ENCODE results near the gene POLG.

The POLG gene

DNA sequence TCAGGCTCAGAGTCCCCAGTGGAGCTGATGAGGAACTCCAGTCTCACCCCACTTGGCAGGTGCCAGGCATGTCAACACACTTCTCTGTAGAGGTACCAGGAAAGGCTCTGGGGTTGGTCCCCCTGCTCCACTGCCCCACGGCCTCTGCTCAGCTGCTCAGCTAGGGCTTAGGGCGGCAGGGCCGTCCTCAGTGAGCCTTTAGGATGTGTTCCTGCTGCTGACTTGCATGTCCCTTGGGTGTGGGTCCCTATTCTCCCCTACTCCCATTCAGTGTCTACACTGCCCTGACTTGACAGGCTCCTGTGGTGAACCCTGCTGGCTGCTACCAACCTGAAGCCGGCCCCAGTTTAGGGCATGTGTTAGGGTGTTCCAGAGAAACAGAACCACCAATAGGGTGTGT is 17.9 kb upstream of the POLG start:
- no peak for DNase-seq (ENCODE audit: low read depth)

DNA sequence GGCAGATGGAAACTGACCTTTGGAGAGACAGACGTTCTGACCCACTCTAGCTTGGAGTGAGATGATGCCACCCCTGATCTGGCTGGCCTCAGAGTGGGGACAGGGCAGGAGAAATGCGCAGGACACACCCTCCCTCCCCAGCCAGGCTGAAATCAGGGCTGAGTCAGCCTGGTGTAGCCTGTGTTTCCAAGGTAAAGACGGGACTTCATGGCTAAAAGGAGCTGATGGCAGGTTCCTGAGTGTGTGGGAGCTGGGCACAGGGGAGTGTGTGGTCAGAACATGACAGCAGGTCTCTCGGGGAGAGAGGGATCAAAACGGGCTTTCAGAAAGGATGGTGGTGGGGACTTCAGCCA is 14.6 kb upstream of the POLG start:
- no peak overlapping the region for H3K4me3 ChIP-seq (ENCODE audit: low read depth, low read length)
- TF ChIP-seq, protein P1, sequence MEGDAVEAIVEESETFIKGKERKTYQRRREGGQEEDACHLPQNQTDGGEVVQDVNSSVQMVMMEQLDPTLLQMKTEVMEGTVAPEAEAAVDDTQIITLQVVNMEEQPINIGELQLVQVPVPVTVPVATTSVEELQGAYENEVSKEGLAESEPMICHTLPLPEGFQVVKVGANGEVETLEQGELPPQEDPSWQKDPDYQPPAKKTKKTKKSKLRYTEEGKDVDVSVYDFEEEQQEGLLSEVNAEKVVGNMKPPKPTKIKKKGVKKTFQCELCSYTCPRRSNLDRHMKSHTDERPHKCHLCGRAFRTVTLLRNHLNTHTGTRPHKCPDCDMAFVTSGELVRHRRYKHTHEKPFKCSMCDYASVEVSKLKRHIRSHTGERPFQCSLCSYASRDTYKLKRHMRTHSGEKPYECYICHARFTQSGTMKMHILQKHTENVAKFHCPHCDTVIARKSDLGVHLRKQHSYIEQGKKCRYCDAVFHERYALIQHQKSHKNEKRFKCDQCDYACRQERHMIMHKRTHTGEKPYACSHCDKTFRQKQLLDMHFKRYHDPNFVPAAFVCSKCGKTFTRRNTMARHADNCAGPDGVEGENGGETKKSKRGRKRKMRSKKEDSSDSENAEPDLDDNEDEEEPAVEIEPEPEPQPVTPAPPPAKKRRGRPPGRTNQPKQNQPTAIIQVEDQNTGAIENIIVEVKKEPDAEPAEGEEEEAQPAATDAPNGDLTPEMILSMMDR (IDR thresholded peaks at IDR 0.05; ENCODE audit: insufficient read depth, low read depth, low read length, missing control alignments) = no peak
- no peak for DNase-seq (ENCODE audit: low read depth)

More for the DNA sequence above, 17.9 kb upstream of the POLG start:
- TF ChIP-seq, protein P1 (IDR thresholded peaks at IDR 0.05; ENCODE audit: insufficient read depth, low read depth, low read length, missing control alignments) = no peak
- H3K4me3 ChIP-seq (ENCODE audit: low read depth, low read length) = no peak overlapping the region

DNA sequence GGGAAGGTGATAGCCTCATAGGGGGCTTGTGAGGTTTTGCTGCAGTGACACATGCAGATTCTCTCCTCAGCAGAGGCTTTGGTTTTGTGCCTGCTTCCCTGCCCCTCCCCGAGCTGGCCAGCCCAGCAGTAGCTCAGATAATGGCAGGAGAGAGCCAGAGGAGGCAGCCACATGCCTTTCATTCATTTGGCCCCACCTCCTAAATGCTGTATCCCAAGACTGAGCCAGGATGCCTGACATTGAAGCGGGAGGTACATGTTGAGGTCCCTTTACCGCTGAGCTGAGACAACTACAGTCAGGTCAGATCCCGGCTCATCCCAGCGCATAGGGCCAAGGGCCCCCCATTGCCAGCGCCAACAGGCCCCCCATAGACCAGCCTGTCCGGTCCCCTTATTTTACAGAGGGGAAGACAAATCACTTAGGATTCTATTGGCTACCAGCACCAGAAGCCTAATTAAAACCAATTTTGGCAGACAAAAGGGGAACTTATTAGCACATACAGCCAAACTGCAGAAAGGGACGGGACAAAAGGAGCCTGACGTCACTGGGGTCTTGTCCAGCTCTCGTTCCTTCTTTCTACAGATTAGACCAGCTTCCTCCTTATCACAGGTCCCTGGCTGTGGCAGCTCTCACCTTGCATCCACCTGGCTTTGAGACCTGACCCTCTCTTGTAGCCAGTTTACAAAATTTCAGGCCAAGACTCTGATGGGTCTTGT is 12.1 kb upstream of the POLG start:
- DNase-seq (ENCODE audit: low read depth) = no peak
- TF ChIP-seq, protein P1 (IDR thresholded peaks at IDR 0.05; ENCODE audit: insufficient read depth, low read depth, low read length, missing control alignments) = no peak

DNA sequence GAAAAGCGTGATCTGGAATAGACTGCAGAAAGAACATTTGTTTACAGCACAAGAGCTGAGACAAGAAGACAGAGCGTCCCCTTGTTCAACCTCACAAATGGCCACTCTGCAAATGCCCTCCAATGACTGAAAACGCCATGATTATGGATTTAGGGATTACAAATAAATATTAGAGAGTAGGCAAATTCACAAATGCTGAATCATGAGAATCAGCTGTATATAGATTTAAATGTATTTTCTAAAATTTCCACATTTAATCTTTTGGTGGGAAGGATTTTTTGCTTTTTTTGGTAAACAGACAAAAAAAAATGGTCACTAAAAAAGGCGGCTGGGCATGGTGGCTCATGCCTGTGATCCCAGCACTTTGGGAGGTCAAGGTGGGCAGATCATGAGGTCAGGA is 10.6 kb upstream of the POLG start:
- TF ChIP-seq, protein P1 (IDR thresholded peaks at IDR 0.05; ENCODE audit: insufficient read depth, low read depth, low read length, missing control alignments) = no peak

More for the DNA sequence above, 12.1 kb upstream of the POLG start:
- H3K4me3 ChIP-seq (ENCODE audit: low read depth, low read length) = no peak overlapping the region

DNA sequence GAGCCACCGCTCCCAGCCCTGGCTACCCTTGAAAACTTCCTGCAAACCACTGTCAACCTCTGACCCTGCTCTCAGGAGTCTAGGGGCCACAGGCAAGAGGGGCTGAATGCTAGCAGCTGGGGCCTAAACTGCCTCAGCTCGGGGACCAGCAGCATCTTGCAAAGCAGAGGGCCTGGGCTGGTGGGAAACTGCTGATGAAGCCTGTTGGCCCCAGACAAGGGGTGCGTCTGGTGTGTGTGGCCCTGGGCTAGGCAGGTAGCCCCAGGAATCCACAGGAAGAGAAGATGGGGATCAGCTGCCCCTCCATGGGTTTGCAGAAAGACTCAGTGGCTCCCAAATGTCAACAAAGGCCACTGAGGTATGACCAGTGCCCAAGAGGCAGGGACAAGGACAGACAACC is 8.2 kb upstream of the POLG start:
- no peak overlapping the region for H3K4me3 ChIP-seq (ENCODE audit: low read depth, low read length)
- TF ChIP-seq, protein P1 (IDR thresholded peaks at IDR 0.05; ENCODE audit: insufficient read depth, low read depth, low read length, missing control alignments) = no peak
- no peak for DNase-seq (ENCODE audit: low read depth)

More for the DNA sequence above, 10.6 kb upstream of the POLG start:
- no peak overlapping the region for H3K4me3 ChIP-seq (ENCODE audit: low read depth, low read length)
- DNase-seq (ENCODE audit: low read depth) = no peak

DNA sequence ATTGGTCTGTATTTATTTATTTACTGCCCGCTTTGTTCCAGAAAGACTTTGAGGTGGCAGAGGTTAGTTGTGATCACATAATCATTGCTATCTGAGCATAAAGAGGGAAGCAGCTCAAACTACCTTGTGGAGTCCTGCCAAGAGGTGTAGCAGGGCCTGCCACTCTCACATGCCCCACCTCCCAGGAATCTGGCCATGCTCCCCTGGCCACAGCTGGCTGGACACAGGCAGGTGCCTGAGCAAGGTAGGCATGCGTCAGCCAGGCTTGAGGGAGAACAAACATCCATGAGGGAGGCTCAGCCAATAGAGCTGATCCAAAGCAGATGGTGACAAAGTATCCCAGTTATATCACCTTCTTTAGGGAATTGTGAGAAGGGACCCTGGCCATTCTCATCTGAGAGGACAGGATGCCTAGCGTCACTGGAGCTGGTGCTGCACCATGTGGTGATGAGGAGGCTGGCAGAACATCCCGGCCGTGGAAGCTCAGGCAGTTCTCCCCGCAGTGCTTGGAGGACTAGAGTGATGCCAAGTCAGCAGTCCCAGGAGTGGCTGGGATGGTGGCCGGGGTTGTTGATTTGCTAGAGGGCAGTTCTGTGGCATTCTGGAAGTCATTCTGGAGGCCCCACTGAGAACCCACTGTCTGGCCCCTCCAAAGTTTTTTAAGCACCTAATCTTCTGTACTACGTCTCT is 6.8 kb upstream of the POLG start:
- no peak overlapping the region for H3K4me3 ChIP-seq (ENCODE audit: low read depth, low read length)
- TF ChIP-seq, protein P1 (IDR thresholded peaks at IDR 0.05; ENCODE audit: insufficient read depth, low read depth, low read length, missing control alignments) = no peak
- no peak for DNase-seq (ENCODE audit: low read depth)
